Endothelial cell of umbilical vein (primary cell): ENCODE measurements around the gene PRRC2B.
A peak's percentile ranks its signal among the peaks of the same experiment; 100 is the strongest.

Experiments used
- CTCF ChIP-seq, 2 donors: IDR thresholded peaks; 1 replicate in 1 of 2; 2 replicates in 1 of 2; pipeline ENCODE4 v1.5.1; 2011; ENCODE audit warnings: low read length in 2 of 2, mild to moderate bottlenecking in 2 of 2, moderate library complexity in 2 of 2, control low read depth in 1 of 2, inconsistent platforms in 1 of 2, low read depth in 1 of 2; ENCODE audit not compliant: insufficient read depth in 1 of 2; ENCODE audit errors: extremely low read depth in 1 of 2
- EZH2 ChIP-seq: IDR thresholded peaks from 2 replicates; pipeline ENCODE4 v1.6.1; 2012; ENCODE audit warnings: borderline replicate concordance, low read depth, mild to moderate bottlenecking, moderate library complexity, low read length, inconsistent platforms; ENCODE audit not compliant: severe bottlenecking
- JUN ChIP-seq: IDR thresholded peaks from 2 replicates; pipeline ENCODE4 v1.6.1; 2011; ENCODE audit warnings: borderline replicate concordance, low read depth; ENCODE audit not compliant: insufficient read length, insufficient read depth
- MAX ChIP-seq: IDR thresholded peaks from 2 replicates; pipeline ENCODE4 v1.6.1; 2011; ENCODE audit not compliant: insufficient read depth, insufficient read length
- POLR2A ChIP-seq: IDR thresholded peaks from 2 replicates; pipeline ENCODE4 v1.6.1; 2012; ENCODE audit warnings: low read depth, mild to moderate bottlenecking, control low read depth, low read length

- TF ChIP-seq EZH2 (peak; percentile 99), CTCF (IDR thresholded peaks at IDR 0.05; ENCODE audit: extremely low read depth in 1 of 2, insufficient read depth in 1 of 2, low read depth in 1 of 2, low read length in 2 of 2) (no peak), MAX (no peak), POLR2A (no peak), JUN (no peak)
These were observed 152.0 kb downstream of the PRRC2B start for GRCh38 chr9:131545786-131546335.
